CD14-positive monocyte (primary cell): ENCODE data around the gene FXYD1. TPM values are rescaled to one million over a fixed set of nuclear protein-coding genes. Genes with fewer than 3 reads are reported as not detected.

Experiments used
- DNase-seq, 3 donors: peaks; one replicate each; pipeline ENCODE4 v3.0.0-alpha.2; 2011 to 2022
- H2AFZ ChIP-seq: 2 replicates; pipeline ENCODE4 v1.6.0; 2012; ENCODE audit warnings: mild to moderate bottlenecking, low read depth, low read length, inconsistent platforms; ENCODE audit not compliant: insufficient read depth, poor library complexity, severe bottlenecking
- H3K27ac ChIP-seq, 2 donors: 1 replicate in 1 of 2; 2 replicates in 1 of 2; pipeline ENCODE4 v1.5.1; 2012 to 2013; ENCODE audit warnings: low read length in 2 of 2, control low read depth in 1 of 2, inconsistent platforms in 1 of 2, low read depth in 1 of 2, mild to moderate bottlenecking in 1 of 2
- H3K27me3 ChIP-seq, 2 donors: one replicate each; pipeline versions ENCODE4 v1.6.0 to v1.6.1; 2011 to 2013; ENCODE audit warnings: low read length in 2 of 2; ENCODE audit not compliant: control insufficient read depth in 2 of 2, insufficient read depth in 2 of 2
- H3K36me3 ChIP-seq, 2 donors: replicated peaks in 1 of 2; 1 replicate in 1 of 2; 2 replicates in 1 of 2; pipeline versions ENCODE4 v1.5.1 to v1.6.1; 2012 to 2013; ENCODE audit warnings: low read length in 2 of 2, control low read depth in 1 of 2, inconsistent platforms in 1 of 2, mild to moderate bottlenecking in 1 of 2; ENCODE audit not compliant: insufficient read depth in 2 of 2, control insufficient read depth in 1 of 2
- H3K4me1 ChIP-seq, 2 donors: 1 replicate in 1 of 2; 2 replicates in 1 of 2; pipeline versions ENCODE4 v1.5.1 to v1.6.1; 2012 to 2013; ENCODE audit warnings: low read length in 2 of 2, control low read depth in 1 of 2, inconsistent platforms in 1 of 2, mild to moderate bottlenecking in 1 of 2, moderate library complexity in 1 of 2; ENCODE audit not compliant: insufficient read depth in 2 of 2, control insufficient read depth in 1 of 2
- H3K4me2 ChIP-seq: replicated peaks from 2 replicates; pipeline ENCODE3; 2012; ENCODE audit warnings: low read length, moderate library complexity, mild to moderate bottlenecking; ENCODE audit not compliant: poor library complexity, severe bottlenecking; ENCODE audit errors: extremely low read depth
- H3K4me3 ChIP-seq, 3 experiments: fragments of 200-600 bp in 1 of 3; sonication (generic) in 1 of 3; replicated peaks in 1 of 3; 1 replicate in 2 of 3; 2 replicates in 1 of 3; pipeline ENCODE4 v1.5.1; 2011 to 2013; ENCODE audit warnings: low read length in 3 of 3, mild to moderate bottlenecking in 3 of 3, control low read depth in 2 of 3, low read depth in 2 of 3, inconsistent platforms in 1 of 3, moderate library complexity in 1 of 3
- H3K79me2 ChIP-seq: 2 replicates; pipeline ENCODE4 v1.6.0; 2012; ENCODE audit warnings: mild to moderate bottlenecking, control low read depth, inconsistent platforms, low read length, moderate library complexity; ENCODE audit not compliant: insufficient read depth
- H3K9ac ChIP-seq: 2 replicates; pipeline ENCODE4 v1.6.0; 2017; ENCODE audit warnings: low read length, mild to moderate bottlenecking; ENCODE audit not compliant: insufficient read depth, poor library complexity, severe bottlenecking
- H3K9me3 ChIP-seq, 2 donors: replicated peaks in 1 of 2; 1 replicate in 1 of 2; 2 replicates in 1 of 2; pipeline versions ENCODE4 v1.5.1 to v1.6.1; 2012 to 2013; ENCODE audit warnings: low read length in 2 of 2, control low read depth in 1 of 2; ENCODE audit not compliant: control insufficient read depth in 1 of 2, insufficient read depth in 1 of 2
- H4K20me1 ChIP-seq: 2 replicates; pipeline ENCODE4 v1.6.0; 2012; ENCODE audit warnings: mild to moderate bottlenecking, low read length, control low read depth, moderate library complexity; ENCODE audit not compliant: insufficient read depth
- H3K27ac Mint-ChIP-seq, 7 donors: one replicate each; pipeline ENCODE4 v1.8.0; 2020; ENCODE audit warnings: mild to moderate bottlenecking in 7 of 7, mixed read lengths in 7 of 7, moderate library complexity in 6 of 7, inconsistent platforms in 2 of 7
- H3K27me3 Mint-ChIP-seq, 3 donors: one replicate each; pipeline ENCODE4 v1.8.0; 2021 to 2022; ENCODE audit warnings: low read depth in 3 of 3, mild to moderate bottlenecking in 3 of 3, mixed read lengths in 3 of 3, moderate library complexity in 3 of 3, inconsistent platforms in 1 of 3
- H3K36me3 Mint-ChIP-seq, 2 donors: one replicate each; pipeline ENCODE4 v1.8.0; 2020; ENCODE audit warnings: mixed read lengths in 2 of 2, inconsistent platforms in 1 of 2, mild to moderate bottlenecking in 1 of 2
- H3K4me1 Mint-ChIP-seq: one replicate; pipeline ENCODE4 v1.8.0; 2020; ENCODE audit warnings: mild to moderate bottlenecking, mixed read lengths
- H3K4me3 Mint-ChIP-seq, 2 donors: one replicate each; pipeline ENCODE4 v1.8.0; 2020; ENCODE audit warnings: mild to moderate bottlenecking in 2 of 2, mixed read lengths in 2 of 2, moderate library complexity in 1 of 2
- H3K9me3 Mint-ChIP-seq, 7 donors: one replicate each; pipeline ENCODE4 v1.8.0; 2020 to 2022; ENCODE audit warnings: mixed read lengths in 7 of 7, mild to moderate bottlenecking in 6 of 7, moderate library complexity in 6 of 7, inconsistent platforms in 2 of 7
- CTCF ChIP-seq: fragments of 200-600 bp; IDR thresholded peaks from one replicate; pipeline ENCODE4 v1.8.0; 2022; ENCODE audit warnings: antibody characterized with exemption, mild to moderate bottlenecking
- WGBS: methylation state at CpG from one replicate; pipeline ENCODE4 v1.1.5; 2013; ENCODE audit warnings: missing lambda C conversion rate; ENCODE audit not compliant: insufficient coverage; 5-methylcytosine and 5-hydroxymethylcytosine counted together
- intact Hi-C, 2 donors: fragments of 100-400 bp; cut with micrococcal nuclease; formaldehyde crosslinking; loops; one replicate each; pipeline versions ENCODE4 v1.15.0 to v1.15.1; 2023
- polyA plus RNA-seq, 3 donors: library from polyadenylated mRNA; depleted of rRNA in 1 of 3; unstranded in 2 of 3; stranded (reverse) in 1 of 3; fragments of 300-500 nt in 2 of 3; fragments of >200 nt in 1 of 3; fragmentation: Illumina TruSeq in 2 of 3; gene quantifications; 1 replicate in 2 of 3; 2 replicates in 1 of 3; pipeline ENCODE4 v1.2.3, GENCODE V29; 2012 to 2021

Gene FXYD1
- polyA plus RNA-seq, 3 donors, result 0.25 to 0.74 TPM; not detected in 1

DNA sequence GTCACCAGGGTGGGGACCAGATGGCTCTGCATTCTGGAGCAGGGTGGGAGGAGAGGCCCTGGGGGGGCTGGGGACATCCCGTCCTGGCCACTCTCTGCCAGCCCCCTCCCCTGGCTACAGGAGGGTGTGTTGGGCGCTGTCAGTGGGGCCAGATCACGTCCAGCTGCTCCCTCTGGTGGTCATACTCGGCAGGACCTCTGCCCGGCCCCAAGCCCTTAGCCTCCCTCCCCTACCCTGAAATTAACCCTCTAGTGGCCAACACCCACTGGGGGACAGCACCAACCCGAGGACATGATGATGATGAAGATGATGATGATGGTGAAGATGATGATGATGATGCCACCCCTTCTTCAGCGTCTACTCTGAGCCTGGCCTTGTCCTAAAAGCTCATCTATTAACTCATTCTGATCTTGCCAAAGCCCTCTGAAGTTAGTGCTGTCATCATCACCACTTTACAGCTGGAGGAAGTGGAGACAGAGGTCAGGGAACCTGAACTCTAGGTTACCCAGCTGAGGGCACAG, 3.2 kb upstream of the FXYD1 start:
- Histone ChIP-seq H2AFZ (no peak overlapping the region), H3K27ac (no peak overlapping the region), H3K4me3 (no peak overlapping the region), H3K9me3 (no peaks in the 10 kb centered on the region), H3K4me2 (no peak overlapping the region), H3K79me2 (no peaks in the 10 kb centered on the region), H3K27me3 (no peaks in the 10 kb centered on the region), H4K20me1 (no peaks in the 10 kb centered on the region), H3K9ac (no peak overlapping the region), H3K36me3 (no peaks in the 10 kb centered on the region), H3K4me1 (peaks cover 26% of the 10 kb centered on the region in 2 donors)
- H3K4me1 Mint-ChIP-seq, result peaks cover 25% of the 10 kb centered on the region
- H3K4me3 Mint-ChIP-seq, result no peak overlapping the region
- H3K27ac Mint-ChIP-seq, result no peak overlapping the region
- intact Hi-C loops, result loop anchor here (5.0 to 10.0 kb wide), 2 partner anchors 68 to 161 kb away; no protein-coding TSS in a partner anchor
- peaks cover 0 to 3% (median 0%) of the 10 kb centered on the region in 7 donors for H3K9me3 Mint-ChIP-seq
- peak; percentile 94 for TF ChIP-seq CTCF
- DNase-seq, result peak; percentile 62 to 72 (median 66)
- no CpG with 5 or more reads among the region's 7 CpGs for WGBS
- no peaks in the 10 kb centered on the region for H3K36me3 Mint-ChIP-seq
- peaks cover 1 to 9% (median 2%) of the 10 kb centered on the region in 3 donors for H3K27me3 Mint-ChIP-seq

GRCh38 chr19:35136231-35136630, 2.4 kb upstream of the FXYD1 start:
- no peak for TF ChIP-seq CTCF
- H3K9me3 ChIP-seq, result no peaks in the 10 kb centered on the region

More at GRCh38 chr19:35136231-35136630, 2.4 kb upstream of the FXYD1 start:
- H3K36me3 Mint-ChIP-seq, result no peaks in the 10 kb centered on the region
- WGBS, result 92% methylated on average over 9 of the region's 11 CpGs
- peaks cover 1 to 11% (median 2%) of the 10 kb centered on the region in 3 donors for H3K27me3 Mint-ChIP-seq
- Histone ChIP-seq H3K9ac (no peak overlapping the region), H3K36me3 (no peaks in the 10 kb centered on the region), H3K79me2 (no peaks in the 10 kb centered on the region), H4K20me1 (no peaks in the 10 kb centered on the region), H3K27me3 (no peaks in the 10 kb centered on the region), H3K4me1 (peaks cover 32% of the 10 kb centered on the region in 2 donors), H3K4me3 (no peak overlapping the region), H3K4me2 (no peak overlapping the region), H3K27ac (no peak overlapping the region), H2AFZ (no peak overlapping the region)
- H3K4me3 Mint-ChIP-seq, result no peak overlapping the region
- H3K27ac Mint-ChIP-seq, result peak overlapping the region in 1 of 7 donors; percentile 14
- no peak for DNase-seq
- intact Hi-C loops, result loop anchor here (5.0 to 10.0 kb wide), 2 partner anchors 69 to 161 kb away; no protein-coding TSS in a partner anchor
- H3K9me3 Mint-ChIP-seq, result peaks cover 0 to 3% (median 0%) of the 10 kb centered on the region in 7 donors
- peaks cover 31% of the 10 kb centered on the region for H3K4me1 Mint-ChIP-seq
